ENCODE data around the gene ARHGAP10. TPM values are rescaled to one million over a fixed set of nuclear protein-coding genes. Genes with fewer than 3 reads are reported as not detected.
"Not testable (repeated sequence)": the region's sequence is repeated elsewhere in the genome, so short reads cannot be mapped to it uniquely, and the experiment has no call there.

ARHGAP10 gene
- total RNA-seq, 2 experiments from 2014 or later, result 3.6 to 3.8 TPM

- Mint-ChIP-seq H3K27me3 (ENCODE audit: low read depth) (no peaks in the 10 kb centered on the region), H3K4me1 (ENCODE audit: low read depth) (peaks cover 9% of the 10 kb centered on the region), H3K9me3 (peaks cover 2% of the 10 kb centered on the region), H3K27ac (no peak overlapping the region), H3K36me3 (ENCODE audit: low read depth) (peaks cover 2% of the 10 kb centered on the region), H3K4me3 (no peak overlapping the region)
- intact Hi-C loops (cut with micrococcal nuclease), result loop anchor here (5.0 to 10.0 kb wide), 4 partner anchors 72 to 1054 kb away; no protein-coding TSS in a partner anchor
- no peak for DNase-seq
- CTCF ChIA-PET, result interaction anchor here (0.7 kb wide), 2 partner anchors 8 to 39 kb away, joined by 3 to 4 read pairs; no protein-coding TSS in a partner anchor
Observed at GRCh38 chr4:147980586-147980985, 248.7 kb downstream of the ARHGAP10 start.

- no peak for DNase-seq
- intact Hi-C loops (cut with micrococcal nuclease), result loop anchor here (5.0 to 10.0 kb wide), 4 partner anchors 71 to 1053 kb away; no protein-coding TSS in a partner anchor
- peaks cover 2% of the 10 kb centered on the region for H3K9me3 Mint-ChIP-seq
- H3K4me3 Mint-ChIP-seq, result no peak overlapping the region
- H3K27me3 Mint-ChIP-seq (ENCODE audit: low read depth), result no peaks in the 10 kb centered on the region
- peaks cover 9% of the 10 kb centered on the region for H3K4me1 Mint-ChIP-seq (ENCODE audit: low read depth)
- no peak overlapping the region for H3K27ac Mint-ChIP-seq
- CTCF ChIA-PET, result no interaction called here
- H3K36me3 Mint-ChIP-seq (ENCODE audit: low read depth), result peaks cover 2% of the 10 kb centered on the region
Observed at GRCh38 chr4:147981305-147981704, 249.4 kb downstream of the ARHGAP10 start.

GRCh38 chr4:147984065-147984777 is 252.3 kb downstream of the ARHGAP10 start:
- Mint-ChIP-seq H3K4me1 (ENCODE audit: low read depth) (peaks cover 9% of the 10 kb centered on the region), H3K9me3 (no peaks in the 10 kb centered on the region), H3K4me3 (no peak overlapping the region), H3K27me3 (ENCODE audit: low read depth) (no peaks in the 10 kb centered on the region), H3K36me3 (ENCODE audit: low read depth) (peaks cover 2% of the 10 kb centered on the region), H3K27ac (no peak overlapping the region)
- DNase-seq, result peak; percentile 19
- CTCF ChIA-PET, result interaction anchor here (0.6 to 0.8 kb wide), 4 partner anchors 17 to 548 kb away, joined by 3 to 4 read pairs (median 3); no protein-coding TSS in a partner anchor
- intact Hi-C loops (cut with micrococcal nuclease), result loop anchor here (1.0 to 10.0 kb wide), 5 partner anchors 68 to 1051 kb away; no protein-coding TSS in a partner anchor

- no peak for DNase-seq
- Mint-ChIP-seq H3K36me3 (ENCODE audit: low read depth) (peaks cover 2% of the 10 kb centered on the region), H3K27ac (no peak overlapping the region), H3K27me3 (ENCODE audit: low read depth) (no peaks in the 10 kb centered on the region), H3K9me3 (no peaks in the 10 kb centered on the region), H3K4me3 (no peak overlapping the region), H3K4me1 (ENCODE audit: low read depth) (peaks cover 9% of the 10 kb centered on the region)
- CTCF ChIA-PET, result interaction anchor here (0.7 kb wide), 1 partner anchor 117 kb away, joined by 3 read pairs; no protein-coding TSS in a partner anchor
- intact Hi-C loops (cut with micrococcal nuclease), result loop anchor here (1.0 to 10.0 kb wide), 5 partner anchors 68 to 1050 kb away; no protein-coding TSS in a partner anchor
Observed at GRCh38 chr4:147984778-147985138, 252.9 kb downstream of the ARHGAP10 start.

GRCh38 chr4:147985376-147985775 is 253.5 kb downstream of the ARHGAP10 start:
- intact Hi-C loops (cut with micrococcal nuclease), result loop anchor here (10.0 kb wide), 1 partner anchor 1049 kb away; no protein-coding TSS in a partner anchor
- peaks cover 2% of the 10 kb centered on the region for H3K36me3 Mint-ChIP-seq (ENCODE audit: low read depth)

GRCh38 chr4:147987252-147987651 is 255.4 kb downstream of the ARHGAP10 start:
- Mint-ChIP-seq H3K27me3 (ENCODE audit: low read depth) (no peaks in the 10 kb centered on the region), H3K36me3 (ENCODE audit: low read depth) (peaks cover 2% of the 10 kb centered on the region), H3K27ac (no peak overlapping the region), H3K4me1 (ENCODE audit: low read depth) (no peaks in the 10 kb centered on the region), H3K9me3 (no peaks in the 10 kb centered on the region), H3K4me3 (no peak overlapping the region)
- intact Hi-C loops (cut with micrococcal nuclease), result loop anchor here (10.0 kb wide), 1 partner anchor 1048 kb away; no protein-coding TSS in a partner anchor
- DNase-seq, result no peak
- CTCF ChIA-PET, result interaction anchor here (0.6 to 1.7 kb wide), 2 partner anchors 8 to 33 kb away, joined by 3 to 4 read pairs; no protein-coding TSS in a partner anchor

More at GRCh38 chr4:147985376-147985775, 253.5 kb downstream of the ARHGAP10 start:
- DNase-seq, result no peak
- Mint-ChIP-seq H3K4me1 (ENCODE audit: low read depth) (peaks cover 9% of the 10 kb centered on the region), H3K4me3 (no peak overlapping the region), H3K27me3 (ENCODE audit: low read depth) (no peaks in the 10 kb centered on the region), H3K27ac (no peak overlapping the region), H3K9me3 (no peaks in the 10 kb centered on the region)
- CTCF ChIA-PET, result interaction anchor here (0.7 to 1.7 kb wide), 3 partner anchors 10 to 116 kb away, joined by 3 read pairs; no protein-coding TSS in a partner anchor

GRCh38 chr4:147991543-147992283 is 259.8 kb downstream of the ARHGAP10 start:
- Mint-ChIP-seq H3K27me3 (ENCODE audit: low read depth) (no peaks in the 10 kb centered on the region), H3K9me3 (no peaks in the 10 kb centered on the region), H3K27ac (no peak overlapping the region), H3K4me1 (ENCODE audit: low read depth) (no peaks in the 10 kb centered on the region), H3K4me3 (no peak overlapping the region), H3K36me3 (ENCODE audit: low read depth) (no peaks in the 10 kb centered on the region)
- intact Hi-C loops (cut with micrococcal nuclease), result no loop called here
- no peak for DNase-seq
- CTCF ChIA-PET, result no interaction called here

GRCh38 chr4:147994076-147994475 is 262.2 kb downstream of the ARHGAP10 start:
- intact Hi-C loops (cut with micrococcal nuclease), result no loop called here

GRCh38 chr4:147994491-147995385 is 262.9 kb downstream of the ARHGAP10 start:
- H3K36me3 Mint-ChIP-seq (ENCODE audit: low read depth), result peaks cover 2% of the 10 kb centered on the region
- H3K4me3 Mint-ChIP-seq, result no peak overlapping the region
- peaks cover 1% of the 10 kb centered on the region for H3K9me3 Mint-ChIP-seq
- CTCF ChIA-PET, result interaction anchor here (1.4 kb wide), 1 partner anchor 8 kb away, joined by 3 read pairs; no protein-coding TSS in a partner anchor
- H3K4me1 Mint-ChIP-seq (ENCODE audit: low read depth), result no peaks in the 10 kb centered on the region
- intact Hi-C loops (cut with micrococcal nuclease), result no loop called here
- DNase-seq, result no peak
- no peaks in the 10 kb centered on the region for H3K27me3 Mint-ChIP-seq (ENCODE audit: low read depth)
- no peak overlapping the region for H3K27ac Mint-ChIP-seq

More at GRCh38 chr4:147994076-147994475, 262.2 kb downstream of the ARHGAP10 start:
- Mint-ChIP-seq H3K4me1 (ENCODE audit: low read depth) (no peaks in the 10 kb centered on the region), H3K4me3 (no peak overlapping the region), H3K27ac (no peak overlapping the region), H3K36me3 (ENCODE audit: low read depth) (no peaks in the 10 kb centered on the region), H3K27me3 (ENCODE audit: low read depth) (no peaks in the 10 kb centered on the region), H3K9me3 (no peaks in the 10 kb centered on the region)
- no peak for DNase-seq
- CTCF ChIA-PET, result no interaction called here

- Mint-ChIP-seq H3K4me1 (ENCODE audit: low read depth) (no peaks in the 10 kb centered on the region), H3K27ac (no peak overlapping the region)
- CTCF ChIA-PET, result no interaction called here
Observed at GRCh38 chr4:147996859-147997258, 265.0 kb downstream of the ARHGAP10 start.

GRCh38 chr4:148000038-148000437 is 268.1 kb downstream of the ARHGAP10 start:
- H3K27ac Mint-ChIP-seq; H3K36me3 Mint-ChIP-seq (ENCODE audit: low read depth); intact Hi-C loops (cut with micrococcal nuclease); H3K9me3 Mint-ChIP-seq; DNase-seq; H3K4me3 Mint-ChIP-seq; H3K4me1 Mint-ChIP-seq (ENCODE audit: low read depth); H3K27me3 Mint-ChIP-seq (ENCODE audit: low read depth): not testable (repeated sequence)
- CTCF ChIA-PET, result interaction anchor here (0.6 to 1.1 kb wide), 2 partner anchors 29 to 281 kb away, joined by 3 to 4 read pairs; no protein-coding TSS in a partner anchor

More at GRCh38 chr4:147996859-147997258, 265.0 kb downstream of the ARHGAP10 start:
- intact Hi-C loops (cut with micrococcal nuclease), result no loop called here
- Mint-ChIP-seq H3K4me3 (no peak overlapping the region), H3K36me3 (ENCODE audit: low read depth) (peaks cover 5% of the 10 kb centered on the region), H3K9me3 (peaks cover 7% of the 10 kb centered on the region), H3K27me3 (ENCODE audit: low read depth) (no peaks in the 10 kb centered on the region)
- no peak for DNase-seq
